ENCODE measurements around the gene FGFR3.

FGFR3 gene

DNA sequence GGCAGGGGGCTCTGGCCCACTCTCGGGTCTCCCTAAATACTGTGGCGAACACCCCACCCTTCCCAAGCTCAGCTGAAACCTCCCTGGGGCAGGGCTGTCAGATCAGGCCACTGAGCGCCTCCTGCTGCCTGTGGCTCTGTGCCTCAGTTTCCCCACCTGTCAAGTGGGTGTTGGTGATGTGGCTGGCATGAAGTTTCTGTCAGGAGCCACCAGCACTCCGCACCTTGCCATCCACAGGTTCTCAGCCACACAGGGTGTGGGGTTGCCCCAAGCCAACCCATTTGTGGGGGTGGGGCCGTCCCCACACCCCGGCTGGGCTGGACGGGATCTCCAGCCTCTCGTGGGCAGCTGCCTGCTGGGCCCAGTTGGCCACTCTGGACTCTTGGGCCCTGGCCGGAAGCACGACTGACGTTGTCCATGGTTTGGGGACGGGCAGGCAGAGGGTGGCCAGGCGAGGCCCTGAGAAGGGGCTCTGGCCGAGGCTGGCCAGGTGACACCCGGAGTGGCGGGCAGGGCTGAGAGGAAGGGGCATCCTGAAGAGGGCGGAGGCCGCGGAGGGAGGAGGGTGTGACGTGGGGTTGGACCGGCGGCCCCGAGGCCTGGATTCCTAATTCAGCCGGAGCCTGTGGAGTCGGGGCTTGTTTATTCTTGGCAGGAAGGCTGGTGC is 5.5 kb upstream of the FGFR3 start:
- H3K9me3 Mint-ChIP-seq, result no peaks in the 10 kb centered on the region
- DNase-seq (ENCODE audit: low spot score in 2 of 2) (no peak), ATAC-seq (no peak)
- H3K4me1 Mint-ChIP-seq, result no peaks in the 10 kb centered on the region
- no peaks in the 10 kb centered on the region for H3K36me3 Mint-ChIP-seq
- no peak overlapping the region for H3K4me3 Mint-ChIP-seq
- H3K27ac Mint-ChIP-seq, result no peak overlapping the region

GRCh38 chr4:1788254-1788973 is 4.7 kb upstream of the FGFR3 start:
- Mint-ChIP-seq H3K4me3 (no peak overlapping the region), H3K27ac (no peak overlapping the region), H3K36me3 (no peaks in the 10 kb centered on the region), H3K9me3 (no peaks in the 10 kb centered on the region), H3K4me1 (no peaks in the 10 kb centered on the region)
- DNase-seq (ENCODE audit: low spot score in 2 of 2) (no peak), ATAC-seq (no peak)

DNA sequence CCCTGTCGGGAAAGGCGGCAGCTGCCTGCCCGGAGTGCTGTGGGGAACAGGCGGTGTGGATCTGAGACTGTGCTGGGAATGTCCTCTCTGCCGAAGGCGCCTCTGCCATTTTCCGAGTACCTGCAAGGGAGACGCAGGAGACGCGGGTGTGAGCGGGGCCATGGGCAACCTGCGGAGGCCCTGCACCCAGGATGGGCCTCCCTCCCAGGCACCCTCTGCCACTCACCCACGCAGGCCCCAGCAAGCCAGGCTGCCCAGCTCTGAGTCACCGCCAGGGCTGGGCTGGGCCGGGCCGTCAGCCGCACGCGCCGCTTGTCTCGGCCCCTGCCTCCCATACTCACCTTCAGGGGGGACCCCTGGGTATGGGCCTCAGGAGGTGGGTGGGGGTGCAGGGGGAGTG is 3.5 kb upstream of the FGFR3 start:
- Mint-ChIP-seq H3K27ac (no peak overlapping the region), H3K4me1 (no peaks in the 10 kb centered on the region), H3K36me3 (no peaks in the 10 kb centered on the region), H3K9me3 (no peaks in the 10 kb centered on the region), H3K4me3 (no peak overlapping the region)
- ATAC-seq (no peak), DNase-seq (ENCODE audit: low spot score in 2 of 2) (no peak)

- Mint-ChIP-seq H3K4me3 (no peak overlapping the region), H3K9me3 (no peaks in the 10 kb centered on the region)
These were observed 3.1 kb upstream of the FGFR3 start for GRCh38 chr4:1790005-1790404.

GRCh38 chr4:1792158-1792831 is 798 bp upstream of the FGFR3 start:
- no peak overlapping the region for H3K27ac Mint-ChIP-seq
- no peaks in the 10 kb centered on the region for H3K4me1 Mint-ChIP-seq
- DNase-seq (ENCODE audit: low spot score in 2 of 2) (no peak), ATAC-seq (no peak)
- no peaks in the 10 kb centered on the region for H3K9me3 Mint-ChIP-seq
- H3K36me3 Mint-ChIP-seq, result no peaks in the 10 kb centered on the region
- H3K4me3 Mint-ChIP-seq, result peak overlapping the region; percentile 31

More at GRCh38 chr4:1790005-1790404, 3.1 kb upstream of the FGFR3 start:
- H3K36me3 Mint-ChIP-seq, result no peaks in the 10 kb centered on the region
- no peaks in the 10 kb centered on the region for H3K4me1 Mint-ChIP-seq
- no peak for ATAC-seq
- no peak overlapping the region for H3K27ac Mint-ChIP-seq
- no peak for DNase-seq (ENCODE audit: low spot score in 2 of 2)

DNA sequence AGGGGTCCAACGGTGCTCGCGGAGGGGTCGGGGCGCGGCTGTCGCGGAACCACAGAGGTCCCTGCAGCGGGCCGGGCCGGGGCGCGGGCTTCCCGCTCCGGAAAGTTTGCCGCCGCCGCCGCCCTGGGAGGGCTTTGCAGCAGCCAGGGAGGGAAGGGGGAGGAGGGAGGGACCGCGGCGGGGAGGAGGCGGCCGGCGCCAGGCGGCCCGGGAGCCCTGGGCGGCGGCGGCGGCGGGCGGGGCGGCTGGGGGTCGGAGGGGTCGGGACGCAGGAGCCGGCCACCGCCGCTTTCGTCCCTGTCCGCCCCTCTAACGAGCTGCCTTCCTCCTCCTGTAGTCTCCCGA is 375 bp downstream of the FGFR3 start:
- Mint-ChIP-seq H3K4me1 (no peaks in the 10 kb centered on the region), H3K36me3 (no peaks in the 10 kb centered on the region), H3K9me3 (no peaks in the 10 kb centered on the region), H3K4me3 (no peak overlapping the region), H3K27ac (no peak overlapping the region)
- DNase-seq (ENCODE audit: low spot score in 2 of 2) (peak in 1 of 2 donors; percentile 11), ATAC-seq (peak; percentile 43)

- Mint-ChIP-seq H3K4me1 (no peaks in the 10 kb centered on the region), H3K4me3 (no peak overlapping the region), H3K36me3 (no peaks in the 10 kb centered on the region), H3K9me3 (no peaks in the 10 kb centered on the region), H3K27ac (no peak overlapping the region)
- DNase-seq (ENCODE audit: low spot score in 2 of 2) (no peak), ATAC-seq (no peak)
These were observed 1.1 kb downstream of the FGFR3 start for GRCh38 chr4:1793940-1794808.

DNA sequence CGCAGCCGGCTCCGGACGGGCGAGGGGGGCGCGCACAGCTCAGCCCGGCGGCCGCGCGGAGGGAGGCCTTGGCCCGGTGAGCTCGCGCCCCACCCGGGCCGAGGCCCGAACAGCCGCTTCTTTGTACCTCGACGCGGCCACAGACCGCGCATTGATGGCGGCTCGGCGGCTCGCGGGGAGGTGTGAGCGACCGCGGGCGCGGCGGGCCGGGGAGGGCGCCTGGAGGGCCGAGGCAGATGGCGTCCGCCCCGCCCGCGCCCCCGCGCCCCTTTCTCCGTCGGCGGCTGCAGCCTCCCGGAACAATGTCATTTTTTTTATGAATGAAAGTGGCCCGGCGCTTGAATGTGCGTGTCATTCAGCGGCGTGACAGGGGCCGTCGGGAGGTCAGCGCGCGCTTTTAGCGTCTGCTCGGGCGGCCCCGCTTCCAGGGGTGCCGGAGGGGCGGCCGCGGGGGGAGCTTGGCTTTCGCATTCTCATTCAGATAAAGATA is 1.8 kb downstream of the FGFR3 start:
- Mint-ChIP-seq H3K36me3 (no peaks in the 10 kb centered on the region), H3K4me1 (no peaks in the 10 kb centered on the region), H3K9me3 (no peaks in the 10 kb centered on the region), H3K27ac (no peak overlapping the region), H3K4me3 (no peak overlapping the region)
- ATAC-seq (no peak), DNase-seq (ENCODE audit: low spot score in 2 of 2) (no peak)

GRCh38 chr4:1795299-1796195 is 2.5 kb downstream of the FGFR3 start:
- ATAC-seq (no peak), DNase-seq (ENCODE audit: low spot score in 2 of 2) (no peak)
- no peaks in the 10 kb centered on the region for H3K36me3 Mint-ChIP-seq
- H3K27ac Mint-ChIP-seq, result no peak overlapping the region
- no peak overlapping the region for H3K4me3 Mint-ChIP-seq
- no peaks in the 10 kb centered on the region for H3K9me3 Mint-ChIP-seq
- no peaks in the 10 kb centered on the region for H3K4me1 Mint-ChIP-seq

- Mint-ChIP-seq H3K36me3 (no peaks in the 10 kb centered on the region), H3K9me3 (no peaks in the 10 kb centered on the region), H3K4me1 (no peaks in the 10 kb centered on the region), H3K4me3 (peak overlapping the region; percentile 16), H3K27ac (no peak overlapping the region)
- ATAC-seq (no peak), DNase-seq (ENCODE audit: low spot score in 2 of 2) (no peak)
These were observed 3.6 kb downstream of the FGFR3 start for GRCh38 chr4:1796486-1797204.

GRCh38 chr4:1797298-1797860 is 4.3 kb downstream of the FGFR3 start:
- Mint-ChIP-seq H3K4me1 (no peaks in the 10 kb centered on the region), H3K4me3 (no peak overlapping the region), H3K27ac (no peak overlapping the region), H3K9me3 (no peaks in the 10 kb centered on the region), H3K36me3 (no peaks in the 10 kb centered on the region)
- no peak for ATAC-seq
- DNase-seq (ENCODE audit: low spot score in 2 of 2), result no peak

GRCh38 chr4:1797861-1798579 is 4.9 kb downstream of the FGFR3 start:
- no peaks in the 10 kb centered on the region for H3K9me3 Mint-ChIP-seq
- no peak overlapping the region for H3K4me3 Mint-ChIP-seq
- ATAC-seq (no peak), DNase-seq (ENCODE audit: low spot score in 2 of 2) (no peak)
- no peaks in the 10 kb centered on the region for H3K4me1 Mint-ChIP-seq
- no peak overlapping the region for H3K27ac Mint-ChIP-seq
- H3K36me3 Mint-ChIP-seq, result no peaks in the 10 kb centered on the region
